K562 (cell line): ENCODE measurements around the gene CNPY4. TPM values are rescaled to one million over a fixed set of nuclear protein-coding genes. Genes with fewer than 3 reads are reported as not detected.

ENCODE experiments used
- CAMTA2 ChIP-seq: fragments of 250-450 bp; sonication (Bioruptor Pico); conservative IDR thresholded peaks from 2 replicates; pipeline ENCODE4 v1.5.1; 2022
- CBFA2T3 ChIP-seq: fragments of 450-650 bp; IDR thresholded peaks from 2 replicates; pipeline ENCODE4 v1.6.1; 2017
- EHMT2 ChIP-seq: fragments of 450-650 bp; IDR thresholded peaks from 2 replicates; pipeline ENCODE4 v1.6.1; 2018; ENCODE audit warnings: antibody characterized with exemption
- ETV5 ChIP-seq: sonication (generic); formaldehyde crosslinking; IDR thresholded peaks from 2 replicates; pipeline ENCODE4 v1.4.0; 2020; ENCODE audit warnings: low read depth, mild to moderate bottlenecking, missing genetic modification reagents
- HDAC1 ChIP-seq, 2 experiments: fragments of 450-650 bp; IDR thresholded peaks; 2 replicates each; pipeline ENCODE4 v1.6.1; 2016 to 2017; ENCODE audit warnings: inconsistent platforms in 1 of 2, mild to moderate bottlenecking in 1 of 2, moderate library complexity in 1 of 2
- JUND ChIP-seq, 2 experiments: IDR thresholded peaks; 2 replicates in 1 of 2; 3 replicates in 1 of 2; pipeline ENCODE4 v1.6.1; 2011; ENCODE audit warnings: borderline replicate concordance in 2 of 2, low read depth in 2 of 2, low read length in 2 of 2, improper control_type of control experiment in 1 of 2, missing biosample characterization in 1 of 2, missing genetic modification characterization in 1 of 2, missing genetic modification reagents in 1 of 2
- NBN ChIP-seq: fragments of 450-650 bp; IDR thresholded peaks from 2 replicates; pipeline ENCODE4 v1.6.1; 2016; ENCODE audit warnings: low read depth, mild to moderate bottlenecking
- PML ChIP-seq: IDR thresholded peaks from 2 replicates; pipeline ENCODE4 v1.6.1; 2012; ENCODE audit warnings: low read length, inconsistent platforms
- POLR2A ChIP-seq: fragments of 450-650 bp; conservative IDR thresholded peaks from 2 replicates; pipeline ENCODE4 v1.6.1; 2016
- PRPF4 ChIP-seq: fragments of 200-400 bp; formaldehyde crosslinking; IDR thresholded peaks from one replicate; pipeline ENCODE4 v1.6.1; 2017; ENCODE audit warnings: low read length, low read depth, mild to moderate bottlenecking; ENCODE audit not compliant: insufficient read depth, poor library complexity, severe bottlenecking
- RFX5 ChIP-seq: IDR thresholded peaks from 2 replicates; pipeline ENCODE4 v1.6.1; 2011; ENCODE audit warnings: low read depth, mild to moderate bottlenecking, improper control_type of control experiment, low read length
- SREBF2 ChIP-seq: sonication (generic); formaldehyde crosslinking; IDR thresholded peaks from 2 replicates; pipeline ENCODE4 v1.4.0; 2020; ENCODE audit warnings: mild to moderate bottlenecking, missing genetic modification reagents
- TRIM24 ChIP-seq, 2 experiments: fragments of 450-650 bp; IDR thresholded peaks; 2 replicates each; pipeline ENCODE4 v1.6.1; 2016
- ZC3H4 ChIP-seq: sonication (generic); formaldehyde crosslinking; IDR thresholded peaks from 2 replicates; pipeline ENCODE4 v1.9.0; 2021; ENCODE audit warnings: missing genetic modification reagents, borderline replicate concordance
- polyA plus RNA-seq, 8 experiments: library from polyadenylated mRNA; depleted of rRNA in 4 of 8; stranded (reverse) in 5 of 8; unstranded in 3 of 8; fragments of >200 nt; fragmentation: Nextera tagmentation in 2 of 8; fragmentation: Illumina TruSeq in 1 of 8; extraction: Ambion mirVana in 2 of 8; extraction: Trizol in 1 of 8; gene quantifications; 2 replicates each; pipeline versions ENCODE4 v1.2.1 to v1.2.3, GENCODE V29; 2011 to 2014; ENCODE audit warnings: inconsistent platforms in 1 of 8, missing spikeins in 1 of 8
- total RNA-seq, 7 experiments: library from RNA; depleted of rRNA in 6 of 7; stranded (reverse); fragments of >200 nt in 6 of 7; fragmentation: Illumina TruSeq in 2 of 7; extraction: Trizol in 2 of 7; gene quantifications; 2 replicates each; pipeline versions ENCODE4 v1.2.1 to v1.2.3, GENCODE V29; 2011 to 2021; ENCODE audit warnings: low replicate concordance in 1 of 7
- TF ChIP-seq, protein P1 (sequence below): fragments of 200-400 bp; formaldehyde crosslinking; IDR thresholded peaks from 2 replicates; pipeline ENCODE4 v1.6.1; 2017; ENCODE audit warnings: mild to moderate bottlenecking, low read depth, low read length, moderate library complexity
- TF ChIP-seq, protein P2 (sequence below): sonication (generic); formaldehyde crosslinking; IDR thresholded peaks from 2 replicates; pipeline ENCODE4 v1.8.1; 2023; ENCODE audit warnings: missing genetic modification reagents, mild to moderate bottlenecking, borderline replicate concordance
- TF ChIP-seq, protein P3 (sequence below): fragments of 450-650 bp; formaldehyde crosslinking; conservative IDR thresholded peaks from 2 replicates; pipeline ENCODE4 v1.4.0; 2022; ENCODE audit warnings: mild to moderate bottlenecking, missing genetic modification characterization
- TF ChIP-seq, protein P4 (sequence below): sonication (generic); formaldehyde crosslinking; IDR thresholded peaks from 2 replicates; pipeline ENCODE4 v1.8.1; 2022; ENCODE audit warnings: missing genetic modification reagents

The CNPY4 gene
- total and polyA plus RNA-seq, 9 of the 15 experiments (the other 6 are each of a cell fraction or from before 2014, with no cell fraction given): 1.9 to 11.2 (median 7.0) TPM

DNA sequence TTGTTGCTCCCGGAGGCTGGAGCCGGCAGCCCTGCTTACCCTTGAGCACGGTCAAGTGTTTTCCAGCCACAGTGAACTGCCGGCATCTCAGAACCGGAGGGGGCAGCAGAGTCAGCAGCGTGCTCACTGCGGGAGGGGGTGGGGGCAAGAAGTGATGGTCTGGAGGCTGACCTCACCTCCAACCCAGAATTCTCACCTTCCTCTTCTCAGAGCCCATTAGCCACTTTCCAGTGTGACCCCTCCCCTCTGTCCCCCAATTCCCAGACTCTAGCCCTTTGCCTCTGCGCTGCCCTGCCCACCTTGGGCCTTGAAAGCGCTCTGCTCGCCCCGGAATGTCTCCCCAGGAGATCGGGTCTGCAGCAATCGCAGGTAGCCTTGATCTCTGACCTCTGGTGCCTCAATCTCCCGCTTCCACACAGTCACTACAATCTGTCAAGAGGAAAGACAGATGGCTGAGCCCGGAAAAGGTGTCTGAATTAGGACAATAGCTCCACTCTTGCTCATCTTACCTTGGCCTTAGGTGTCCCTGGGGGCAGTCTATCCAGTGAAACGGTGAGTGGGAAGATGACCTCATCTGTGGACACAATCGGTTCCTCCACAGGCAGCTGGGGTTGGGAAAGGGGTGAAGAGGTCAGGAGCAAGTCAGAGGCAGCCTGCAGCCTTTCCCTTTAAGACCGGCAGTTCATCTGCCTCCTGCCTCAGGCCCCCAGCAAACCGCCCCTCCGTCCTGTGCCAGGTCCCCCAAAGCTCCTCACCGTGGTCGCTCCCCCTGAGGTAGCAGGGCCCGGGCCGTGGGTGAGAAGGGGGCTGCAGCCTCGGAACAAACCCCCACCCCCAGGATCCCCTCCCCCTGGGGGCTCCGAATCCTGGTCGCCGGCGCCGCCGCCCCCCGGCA lies 38.1 kb downstream of the CNPY4 start (continued):
- TF ChIP-seq, protein P1, sequence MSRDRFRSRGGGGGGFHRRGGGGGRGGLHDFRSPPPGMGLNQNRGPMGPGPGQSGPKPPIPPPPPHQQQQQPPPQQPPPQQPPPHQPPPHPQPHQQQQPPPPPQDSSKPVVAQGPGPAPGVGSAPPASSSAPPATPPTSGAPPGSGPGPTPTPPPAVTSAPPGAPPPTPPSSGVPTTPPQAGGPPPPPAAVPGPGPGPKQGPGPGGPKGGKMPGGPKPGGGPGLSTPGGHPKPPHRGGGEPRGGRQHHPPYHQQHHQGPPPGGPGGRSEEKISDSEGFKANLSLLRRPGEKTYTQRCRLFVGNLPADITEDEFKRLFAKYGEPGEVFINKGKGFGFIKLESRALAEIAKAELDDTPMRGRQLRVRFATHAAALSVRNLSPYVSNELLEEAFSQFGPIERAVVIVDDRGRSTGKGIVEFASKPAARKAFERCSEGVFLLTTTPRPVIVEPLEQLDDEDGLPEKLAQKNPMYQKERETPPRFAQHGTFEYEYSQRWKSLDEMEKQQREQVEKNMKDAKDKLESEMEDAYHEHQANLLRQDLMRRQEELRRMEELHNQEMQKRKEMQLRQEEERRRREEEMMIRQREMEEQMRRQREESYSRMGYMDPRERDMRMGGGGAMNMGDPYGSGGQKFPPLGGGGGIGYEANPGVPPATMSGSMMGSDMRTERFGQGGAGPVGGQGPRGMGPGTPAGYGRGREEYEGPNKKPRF: no peak
- TF ChIP-seq PML (peak; percentile 38; the same call in 1 of the 2 replicates), POLR2A (peak; percentile 38; the same call in 1 of the 2 replicates), JUND (IDR thresholded peaks at IDR 0.05; ENCODE audit: borderline replicate concordance, low read depth, low read length) (peak; percentile 96), JUND (tag; IDR thresholded peaks at IDR 0.05; ENCODE audit: borderline replicate concordance, low read depth, low read length) (peak; percentile 86), HDAC1 (IDR thresholded peaks at IDR 0.05) (peak in 1 of 2 experiments; percentile 51; a peak in 1 of 4 replicates), SREBF2 (CRISPR knock-in tag) (no peak), CAMTA2 (CRISPR knock-in tag) (no peak), EHMT2 (no peak), NBN (no peak), ZC3H4 (CRISPR knock-in tag) (peak; percentile 6; the same call in 1 of the 2 replicates), TRIM24 (IDR thresholded peaks at IDR 0.05) (no peak), ETV5 (CRISPR knock-in tag) (no peak), CBFA2T3 (peak; percentile 72), RFX5 (no peak), PRPF4 (no peak)
- TF ChIP-seq, protein P2, sequence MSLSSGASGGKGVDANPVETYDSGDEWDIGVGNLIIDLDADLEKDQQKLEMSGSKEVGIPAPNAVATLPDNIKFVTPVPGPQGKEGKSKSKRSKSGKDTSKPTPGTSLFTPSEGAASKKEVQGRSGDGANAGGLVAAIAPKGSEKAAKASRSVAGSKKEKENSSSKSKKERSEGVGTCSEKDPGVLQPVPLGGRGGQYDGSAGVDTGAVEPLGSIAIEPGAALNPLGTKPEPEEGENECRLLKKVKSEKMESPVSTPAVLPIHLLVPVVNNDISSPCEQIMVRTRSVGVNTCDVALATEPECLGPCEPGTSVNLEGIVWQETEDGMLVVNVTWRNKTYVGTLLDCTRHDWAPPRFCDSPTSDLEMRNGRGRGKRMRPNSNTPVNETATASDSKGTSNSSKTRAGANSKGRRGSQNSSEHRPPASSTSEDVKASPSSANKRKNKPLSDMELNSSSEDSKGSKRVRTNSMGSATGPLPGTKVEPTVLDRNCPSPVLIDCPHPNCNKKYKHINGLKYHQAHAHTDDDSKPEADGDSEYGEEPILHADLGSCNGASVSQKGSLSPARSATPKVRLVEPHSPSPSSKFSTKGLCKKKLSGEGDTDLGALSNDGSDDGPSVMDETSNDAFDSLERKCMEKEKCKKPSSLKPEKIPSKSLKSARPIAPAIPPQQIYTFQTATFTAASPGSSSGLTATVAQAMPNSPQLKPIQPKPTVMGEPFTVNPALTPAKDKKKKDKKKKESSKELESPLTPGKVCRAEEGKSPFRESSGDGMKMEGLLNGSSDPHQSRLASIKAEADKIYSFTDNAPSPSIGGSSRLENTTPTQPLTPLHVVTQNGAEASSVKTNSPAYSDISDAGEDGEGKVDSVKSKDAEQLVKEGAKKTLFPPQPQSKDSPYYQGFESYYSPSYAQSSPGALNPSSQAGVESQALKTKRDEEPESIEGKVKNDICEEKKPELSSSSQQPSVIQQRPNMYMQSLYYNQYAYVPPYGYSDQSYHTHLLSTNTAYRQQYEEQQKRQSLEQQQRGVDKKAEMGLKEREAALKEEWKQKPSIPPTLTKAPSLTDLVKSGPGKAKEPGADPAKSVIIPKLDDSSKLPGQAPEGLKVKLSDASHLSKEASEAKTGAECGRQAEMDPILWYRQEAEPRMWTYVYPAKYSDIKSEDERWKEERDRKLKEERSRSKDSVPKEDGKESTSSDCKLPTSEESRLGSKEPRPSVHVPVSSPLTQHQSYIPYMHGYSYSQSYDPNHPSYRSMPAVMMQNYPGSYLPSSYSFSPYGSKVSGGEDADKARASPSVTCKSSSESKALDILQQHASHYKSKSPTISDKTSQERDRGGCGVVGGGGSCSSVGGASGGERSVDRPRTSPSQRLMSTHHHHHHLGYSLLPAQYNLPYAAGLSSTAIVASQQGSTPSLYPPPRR: no peak
- TF ChIP-seq, protein P3, sequence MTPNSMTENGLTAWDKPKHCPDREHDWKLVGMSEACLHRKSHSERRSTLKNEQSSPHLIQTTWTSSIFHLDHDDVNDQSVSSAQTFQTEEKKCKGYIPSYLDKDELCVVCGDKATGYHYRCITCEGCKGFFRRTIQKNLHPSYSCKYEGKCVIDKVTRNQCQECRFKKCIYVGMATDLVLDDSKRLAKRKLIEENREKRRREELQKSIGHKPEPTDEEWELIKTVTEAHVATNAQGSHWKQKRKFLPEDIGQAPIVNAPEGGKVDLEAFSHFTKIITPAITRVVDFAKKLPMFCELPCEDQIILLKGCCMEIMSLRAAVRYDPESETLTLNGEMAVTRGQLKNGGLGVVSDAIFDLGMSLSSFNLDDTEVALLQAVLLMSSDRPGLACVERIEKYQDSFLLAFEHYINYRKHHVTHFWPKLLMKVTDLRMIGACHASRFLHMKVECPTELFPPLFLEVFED (CRISPR knock-in tag): no peak
- TF ChIP-seq, protein P4, sequence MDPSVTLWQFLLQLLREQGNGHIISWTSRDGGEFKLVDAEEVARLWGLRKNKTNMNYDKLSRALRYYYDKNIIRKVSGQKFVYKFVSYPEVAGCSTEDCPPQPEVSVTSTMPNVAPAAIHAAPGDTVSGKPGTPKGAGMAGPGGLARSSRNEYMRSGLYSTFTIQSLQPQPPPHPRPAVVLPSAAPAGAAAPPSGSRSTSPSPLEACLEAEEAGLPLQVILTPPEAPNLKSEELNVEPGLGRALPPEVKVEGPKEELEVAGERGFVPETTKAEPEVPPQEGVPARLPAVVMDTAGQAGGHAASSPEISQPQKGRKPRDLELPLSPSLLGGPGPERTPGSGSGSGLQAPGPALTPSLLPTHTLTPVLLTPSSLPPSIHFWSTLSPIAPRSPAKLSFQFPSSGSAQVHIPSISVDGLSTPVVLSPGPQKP: no peak
